Retinal pigment epithelial cell (primary cell): ENCODE measurements around the gene PLXNA4.
"Not testable (repeated sequence)": the region's sequence is repeated elsewhere in the genome, so short reads cannot be mapped to it uniquely, and the experiment has no call there.

Source experiments
- DNase-seq: peaks from one replicate; pipeline ENCODE4 v3.0.0-alpha.2; 2010; ENCODE audit warnings: low read depth
- H3K4me3 ChIP-seq: 2 replicates; pipeline ENCODE4 v1.5.1; 2011; ENCODE audit warnings: mild to moderate bottlenecking, low read length, control low read depth, moderate library complexity
- CTCF ChIP-seq: conservative IDR thresholded peaks from 2 replicates; pipeline ENCODE4 v1.5.1; 2011; ENCODE audit warnings: low read depth, low read length, control low read depth, inconsistent platforms

PLXNA4 gene

GRCh38 chr7:132395361-132395760 lies 180.9 kb downstream of the PLXNA4 start:
- no peak overlapping the region for H3K4me3 ChIP-seq
- no peak for TF ChIP-seq CTCF
- DNase-seq: no peak

GRCh38 chr7:132394283-132395198 lies 181.7 kb downstream of the PLXNA4 start:
- DNase-seq: no peak
- H3K4me3 ChIP-seq: no peak overlapping the region
- no peak for TF ChIP-seq CTCF

GRCh38 chr7:132393789-132394261 lies 182.4 kb downstream of the PLXNA4 start:
- no peak for DNase-seq
- TF ChIP-seq CTCF: no peak
- H3K4me3 ChIP-seq: no peak overlapping the region

GRCh38 chr7:132392713-132393112 lies 183.6 kb downstream of the PLXNA4 start:
- no peak for TF ChIP-seq CTCF
- DNase-seq: no peak

GRCh38 chr7:132390705-132391104 lies 185.6 kb downstream of the PLXNA4 start:
- no peak for DNase-seq
- no peak for TF ChIP-seq CTCF

More at GRCh38 chr7:132392713-132393112, 183.6 kb downstream of the PLXNA4 start:
- no peak overlapping the region for H3K4me3 ChIP-seq

GRCh38 chr7:132390049-132390448 lies 186.2 kb downstream of the PLXNA4 start:
- not testable (repeated sequence) for H3K4me3 ChIP-seq, DNase-seq

More at GRCh38 chr7:132390705-132391104, 185.6 kb downstream of the PLXNA4 start:
- no peak overlapping the region for H3K4me3 ChIP-seq

GRCh38 chr7:132388688-132389087 lies 187.6 kb downstream of the PLXNA4 start:
- no peak for DNase-seq
- no peak for TF ChIP-seq CTCF
- H3K4me3 ChIP-seq: no peak overlapping the region
